Urinary bladder (tissue), 4 donors: ENCODE data around the gene ZKSCAN1. TPM values are rescaled to one million over a fixed set of nuclear protein-coding genes. Genes with fewer than 3 reads are reported as not detected.

ENCODE experiments used
- DNase-seq: peaks from one replicate; pipeline ENCODE4 v3.0.0-alpha.2; 2015; ENCODE audit errors: extremely low spot score
- H3K27ac ChIP-seq: one replicate; pipeline ENCODE4 v1.5.1; 2013; ENCODE audit warnings: low read depth, mild to moderate bottlenecking, moderate library complexity
- H3K36me3 ChIP-seq: one replicate; pipeline ENCODE4 v1.6.1; 2013; ENCODE audit warnings: mild to moderate bottlenecking, moderate library complexity; ENCODE audit not compliant: insufficient read depth
- H3K4me1 ChIP-seq: one replicate; pipeline ENCODE4 v1.6.1; 2013; ENCODE audit warnings: mild to moderate bottlenecking, moderate library complexity; ENCODE audit not compliant: insufficient read depth
- H3K4me3 ChIP-seq: one replicate; pipeline ENCODE4 v1.5.1; 2013; ENCODE audit warnings: low read depth, low read length
- WGBS: extraction: QIAGEN DNeasy Blood & Tissue Kit; methylation state at CpG from one replicate; pipeline ENCODE4 v1.1.7; 2013; 5-methylcytosine and 5-hydroxymethylcytosine counted together
- polyA plus RNA-seq: library from polyadenylated mRNA; stranded (reverse); fragments of 200-250 nt; gene quantifications from one replicate; pipeline ENCODE4 v1.2.3, GENCODE V29; 2013
- total RNA-seq: library from RNA; depleted of rRNA; stranded (reverse); fragments of >200 nt; gene quantifications from one replicate; pipeline ENCODE4 v1.2.3, GENCODE V29; 2014
- donor health status: healthy with polysubstance abuse.
- donor health status: healthy.

ZKSCAN1 gene
- total and polyA plus RNA-seq, 2 donors, result 14.3 to 51.5 TPM

DNA sequence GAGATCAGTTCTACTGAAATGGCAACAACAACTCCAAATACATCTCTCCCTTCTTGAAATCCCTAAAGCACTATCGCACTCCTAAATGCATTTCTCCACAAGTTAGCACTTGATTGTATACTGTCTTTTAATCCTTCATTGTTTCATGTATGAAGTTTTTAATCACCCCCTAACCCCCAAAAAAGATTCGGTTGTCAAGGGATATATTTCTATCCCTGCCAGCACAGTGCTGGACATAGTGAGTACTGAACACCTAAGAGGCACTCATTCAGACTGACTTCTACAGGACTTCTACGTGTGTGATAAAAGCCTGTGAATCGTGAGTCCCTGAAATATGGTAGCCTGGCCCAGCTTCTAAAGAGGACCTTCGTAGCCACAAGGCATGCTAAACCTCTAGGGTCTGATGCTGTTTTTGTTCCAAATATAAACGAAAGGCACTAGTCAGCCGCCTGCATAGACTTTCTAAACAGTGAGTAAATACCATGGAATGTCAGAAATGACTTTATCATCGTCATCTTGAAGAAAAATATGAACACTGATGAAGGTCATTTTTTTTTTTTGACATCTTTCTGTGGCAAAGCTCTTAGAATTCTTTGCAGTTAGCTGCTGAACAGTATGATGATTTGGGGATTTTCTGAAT lies 19.6 kb downstream of the ZKSCAN1 start:
- 79% methylated on average over 8 of the region's 8 CpGs for WGBS
- DNase-seq, result no peak
- Histone ChIP-seq H3K4me1 (no peaks in the 10 kb centered on the region), H3K4me3 (no peak overlapping the region), H3K27ac (no peak overlapping the region), H3K36me3 (peaks cover 7% of the 10 kb centered on the region)

DNA sequence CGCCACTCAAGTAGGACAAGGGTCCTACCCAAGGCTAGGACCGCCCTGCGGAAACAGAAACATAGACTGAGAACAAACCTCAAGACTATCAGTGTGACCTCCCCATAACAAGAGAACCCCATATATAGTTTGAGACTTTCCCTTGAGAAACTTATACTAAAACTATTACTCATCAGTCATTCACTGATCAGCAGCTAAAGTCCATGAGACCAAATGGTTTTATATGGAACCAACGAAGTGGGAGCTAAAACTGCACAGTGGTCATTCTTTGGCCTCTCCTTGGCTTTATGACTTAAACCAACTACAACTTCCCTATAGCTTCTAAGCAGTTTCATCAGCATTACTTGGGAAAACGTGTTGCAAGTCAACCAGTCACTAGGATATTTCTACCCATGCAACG lies 20.5 kb downstream of the ZKSCAN1 start:
- DNase-seq, result no peak
- Histone ChIP-seq H3K36me3 (peaks cover 7% of the 10 kb centered on the region), H3K27ac (no peak overlapping the region), H3K4me3 (no peak overlapping the region), H3K4me1 (no peaks in the 10 kb centered on the region)
- 89% methylated on average over 6 of the region's 6 CpGs for WGBS

DNA sequence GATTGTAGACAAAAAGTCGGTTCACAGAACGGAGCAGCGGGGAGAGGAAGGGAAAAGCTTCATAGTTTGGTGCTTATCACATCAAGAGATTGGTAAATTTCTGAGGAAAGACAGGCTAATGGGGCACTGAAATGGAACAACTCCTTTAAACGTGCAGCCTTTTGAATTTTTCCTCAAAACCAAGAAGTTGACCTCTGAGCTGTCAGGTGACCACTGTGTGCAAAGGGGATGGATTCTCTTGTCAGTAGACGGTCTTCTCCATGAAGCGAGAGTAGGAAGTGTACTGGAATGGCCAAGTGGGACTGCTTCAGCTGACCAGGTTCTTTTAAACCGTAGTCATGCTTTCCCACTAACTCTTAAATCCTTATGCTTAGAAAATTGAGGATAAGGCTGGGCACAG lies 22.9 kb downstream of the ZKSCAN1 start:
- no peak overlapping the region for H3K4me3 ChIP-seq
- 95% methylated on average over 7 of the region's 7 CpGs for WGBS
- H3K27ac ChIP-seq, result no peak overlapping the region
- H3K4me1 ChIP-seq, result no peaks in the 10 kb centered on the region
- peaks cover 4% of the 10 kb centered on the region for H3K36me3 ChIP-seq
- no peak for DNase-seq

DNA sequence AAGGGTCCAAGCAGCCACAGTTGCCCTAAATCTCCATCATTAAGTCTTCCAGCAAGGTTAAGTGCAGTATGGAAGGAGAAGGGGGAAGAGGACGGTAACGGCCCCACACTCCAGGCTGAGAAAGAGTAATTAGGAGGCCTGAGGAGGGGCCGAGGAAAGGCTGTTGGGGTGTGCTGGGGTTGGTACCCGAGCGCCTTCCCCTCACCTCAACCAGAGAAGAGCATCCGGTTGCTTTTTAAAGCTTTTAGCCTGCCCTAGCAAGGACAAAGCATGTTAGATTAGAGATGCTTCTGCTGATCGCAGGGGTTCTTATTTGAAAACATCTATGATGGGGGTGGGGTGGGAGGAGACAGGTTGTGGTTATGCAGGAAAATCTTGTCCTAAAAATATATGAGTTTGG lies 25.2 kb downstream of the ZKSCAN1 start:
- 63% methylated on average over 7 of the region's 7 CpGs for WGBS
- H3K27ac ChIP-seq, result no peak overlapping the region
- H3K4me1 ChIP-seq, result no peaks in the 10 kb centered on the region
- H3K4me3 ChIP-seq, result no peak overlapping the region
- DNase-seq, result no peak
- no peaks in the 10 kb centered on the region for H3K36me3 ChIP-seq

DNA sequence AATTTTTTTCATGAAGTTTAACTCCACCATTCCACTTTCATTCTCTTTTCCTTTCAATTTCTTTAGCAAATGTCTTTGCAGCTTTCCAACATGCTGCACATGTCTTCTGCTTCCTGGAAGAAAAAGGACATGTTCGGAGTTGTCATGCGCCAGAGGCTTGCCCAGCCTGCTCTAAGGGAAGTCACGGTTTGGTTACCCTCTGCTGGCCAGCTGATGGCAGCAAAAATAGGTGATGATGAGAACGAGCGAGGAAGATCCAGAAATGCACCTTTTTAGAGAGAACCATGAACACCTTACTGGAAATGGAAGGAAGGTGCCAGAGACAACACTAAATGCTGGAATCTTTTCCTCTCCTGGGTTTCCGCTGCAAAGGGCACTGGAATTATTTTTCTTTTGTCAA lies 29.3 kb downstream of the ZKSCAN1 start:
- WGBS, result 65% methylated on average over 6 of the region's 6 CpGs
- no peak overlapping the region for H3K4me3 ChIP-seq
- no peaks in the 10 kb centered on the region for H3K36me3 ChIP-seq
- no peak for DNase-seq
- H3K27ac ChIP-seq, result no peak overlapping the region
- no peaks in the 10 kb centered on the region for H3K4me1 ChIP-seq

DNA sequence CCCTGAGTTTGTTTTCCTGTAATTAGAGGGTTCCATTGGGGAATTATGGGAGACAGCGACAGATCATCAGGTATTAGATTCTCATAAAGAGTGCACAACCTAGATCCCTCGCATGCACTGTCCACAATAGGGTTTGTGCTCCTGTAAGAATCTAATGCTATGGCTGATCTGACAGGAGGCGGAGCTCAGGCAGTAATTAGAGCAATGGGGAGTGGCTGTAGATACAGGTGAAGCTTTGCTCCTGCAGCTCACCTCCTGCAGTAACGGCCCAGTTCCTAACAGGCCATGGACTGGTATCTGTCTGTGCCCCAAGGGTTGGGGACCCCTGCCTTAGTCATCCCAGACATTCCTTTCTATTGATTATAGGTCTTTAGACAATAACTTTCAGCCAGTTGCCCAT lies 33.3 kb downstream of the ZKSCAN1 start:
- H3K27ac ChIP-seq, result no peak overlapping the region
- WGBS, result 92% methylated on average over 4 of the region's 4 CpGs
- H3K4me1 ChIP-seq, result no peaks in the 10 kb centered on the region
- H3K36me3 ChIP-seq, result no peaks in the 10 kb centered on the region
- no peak for DNase-seq
- H3K4me3 ChIP-seq, result no peak overlapping the region

DNA sequence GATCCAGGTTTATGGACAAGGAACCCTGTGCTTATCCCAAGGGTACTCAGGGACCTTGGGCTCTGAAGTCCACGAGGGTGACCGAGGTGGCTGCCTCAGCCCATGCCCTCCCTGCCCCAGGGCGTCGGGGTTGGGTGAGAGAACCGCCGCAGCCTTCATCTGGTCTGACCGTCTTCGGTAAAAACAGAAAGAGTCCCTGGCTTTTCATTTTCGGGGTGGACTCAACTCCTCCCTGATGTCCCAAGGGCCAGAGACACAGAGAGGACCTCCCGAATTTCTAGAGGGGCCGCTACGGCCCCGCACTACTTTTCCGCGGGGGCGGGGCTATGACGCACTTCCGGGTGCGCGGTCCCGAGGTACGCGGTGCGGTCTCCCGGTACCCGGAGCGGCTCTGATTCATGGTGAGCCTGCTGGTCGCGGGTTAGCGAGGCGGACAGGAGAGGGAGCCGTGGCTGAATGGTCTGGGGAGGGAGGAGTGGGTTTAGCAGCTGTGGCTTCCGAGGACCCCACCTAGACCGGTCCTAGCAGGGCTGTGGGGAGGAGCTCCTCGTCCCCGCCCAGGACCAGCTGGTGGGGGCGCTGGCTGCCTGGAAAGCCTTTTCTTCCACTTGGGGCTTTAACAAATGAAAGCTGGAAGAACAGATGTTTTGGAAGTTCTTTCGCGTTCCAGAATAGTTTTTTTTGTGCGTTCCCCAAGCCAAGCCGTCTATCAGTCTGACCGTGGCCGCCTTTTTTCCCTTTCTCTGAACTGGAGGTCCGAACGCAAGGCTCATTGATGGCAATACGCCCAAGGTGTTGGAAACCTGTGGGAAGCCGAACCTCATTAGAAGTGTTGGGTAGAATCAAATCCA lies 34.3 kb downstream of the ZKSCAN1 start, which contains the start of gene ZSCAN21:
Gene ZSCAN21 (plus strand): TSS at position 334 of the 851 bp plus-strand sequence. CDS start 7,233 bp downstream, outside the sequence.
- Histone ChIP-seq H3K27ac (peak within 1 kb of the TSS; percentile 99), H3K36me3 (no peaks in the 10 kb centered on the region), H3K4me3 (peak within 1 kb of the TSS; percentile 50), H3K4me1 (no peaks in the 10 kb centered on the region)
- DNase-seq, result peak; percentile 68
- under 1% methylated on average over 47 of the region's 47 CpGs for WGBS

DNA sequence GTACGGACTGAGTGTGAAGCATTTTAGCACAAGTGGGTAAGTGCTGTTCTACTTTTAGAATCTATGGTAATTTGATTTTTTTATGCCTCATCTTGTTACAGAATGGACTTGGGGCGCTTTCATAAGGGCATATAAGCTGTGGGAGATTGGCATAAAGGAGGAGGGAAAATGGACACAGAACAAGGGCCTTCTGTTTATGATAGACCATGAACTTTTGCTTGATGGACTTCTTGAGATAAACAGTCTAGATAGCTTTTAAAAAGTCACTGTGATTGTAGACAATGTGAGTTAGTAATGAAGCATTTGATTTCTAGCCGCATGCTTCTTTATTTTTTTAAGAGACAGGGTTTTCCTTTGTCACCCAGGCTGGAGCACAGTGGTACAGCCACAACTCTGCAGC lies 36.2 kb downstream of the ZKSCAN1 start:
- DNase-seq, result no peak
- H3K36me3 ChIP-seq, result no peaks in the 10 kb centered on the region
- no peaks in the 10 kb centered on the region for H3K4me1 ChIP-seq
- WGBS, result 87% methylated on average over 3 of the region's 3 CpGs
- H3K27ac ChIP-seq, result no peak overlapping the region
- no peak overlapping the region for H3K4me3 ChIP-seq

DNA sequence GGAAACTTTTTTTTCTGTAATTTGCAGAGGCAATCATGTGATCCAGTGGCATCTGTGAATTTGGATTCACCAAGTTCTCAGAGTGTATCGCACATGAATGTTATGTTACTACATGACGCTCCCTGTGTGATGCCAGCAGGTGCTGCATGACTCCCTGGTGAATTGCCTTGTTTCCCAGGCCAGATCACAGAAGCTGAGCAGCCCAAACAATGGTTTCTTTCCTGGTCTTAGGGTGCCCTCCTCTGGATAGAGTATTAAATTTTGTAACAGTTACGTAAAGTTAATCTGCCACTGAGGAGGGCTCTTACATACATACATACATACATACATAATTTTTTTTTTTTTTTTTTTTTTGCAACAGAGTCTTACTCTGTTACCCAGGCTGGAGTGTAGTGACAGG lies 37.8 kb downstream of the ZKSCAN1 start:
- peak; percentile 31 for DNase-seq
- 56% methylated on average over 3 of the region's 3 CpGs for WGBS
- Histone ChIP-seq H3K4me3 (no peak overlapping the region), H3K36me3 (no peaks in the 10 kb centered on the region), H3K4me1 (no peaks in the 10 kb centered on the region), H3K27ac (no peak overlapping the region)

DNA sequence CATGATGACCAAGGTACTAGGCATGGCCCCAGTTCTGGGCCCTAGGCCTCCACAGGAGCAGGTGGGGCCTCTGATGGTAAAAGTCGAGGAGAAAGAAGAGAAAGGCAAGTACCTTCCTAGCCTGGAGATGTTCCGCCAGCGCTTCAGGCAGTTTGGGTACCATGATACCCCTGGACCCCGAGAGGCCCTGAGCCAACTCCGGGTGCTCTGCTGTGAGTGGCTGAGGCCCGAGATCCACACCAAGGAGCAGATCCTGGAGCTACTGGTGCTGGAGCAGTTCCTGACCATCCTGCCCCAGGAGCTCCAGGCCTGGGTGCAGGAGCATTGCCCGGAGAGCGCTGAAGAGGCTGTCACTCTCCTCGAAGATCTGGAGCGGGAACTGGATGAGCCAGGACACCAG lies 41.6 kb downstream of the ZKSCAN1 start:
- H3K36me3 ChIP-seq, result no peaks in the 10 kb centered on the region
- no peak overlapping the region for H3K4me3 ChIP-seq

DNA sequence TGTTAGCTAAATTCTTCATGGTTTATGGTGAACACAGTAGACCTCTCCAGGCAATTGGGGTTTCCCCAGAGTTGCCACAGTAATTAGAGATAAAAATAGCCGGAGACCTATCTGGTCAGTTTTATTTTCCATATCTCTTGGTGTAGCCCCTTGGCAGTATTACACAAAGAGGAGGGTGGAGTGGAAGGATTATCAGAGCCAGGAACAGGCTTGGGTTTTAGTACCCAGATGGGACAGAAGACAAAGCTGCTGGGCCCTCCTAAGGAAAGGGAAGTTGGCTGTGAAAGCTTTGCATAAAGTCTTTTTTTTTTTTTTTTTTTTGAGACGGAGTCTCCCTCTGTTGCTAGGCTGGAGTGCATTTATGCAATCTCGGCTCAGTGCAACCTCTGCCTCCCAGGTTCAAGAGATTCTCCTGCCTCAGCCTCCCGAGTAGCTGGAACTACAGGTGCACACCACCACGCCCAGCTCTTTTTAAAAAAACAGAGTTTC lies 43.9 kb downstream of the ZKSCAN1 start:
- Histone ChIP-seq H3K27ac (no peak overlapping the region), H3K36me3 (no peaks in the 10 kb centered on the region), H3K4me1 (no peaks in the 10 kb centered on the region), H3K4me3 (no peak overlapping the region)
- DNase-seq, result no peak
- WGBS, result 93% methylated on average over 5 of the region's 5 CpGs

More for the DNA sequence above, 41.6 kb downstream of the ZKSCAN1 start:
- no peak overlapping the region for H3K27ac ChIP-seq
- WGBS, result 95% methylated on average over 10 of the region's 10 CpGs
- no peaks in the 10 kb centered on the region for H3K4me1 ChIP-seq
- no peak for DNase-seq

DNA sequence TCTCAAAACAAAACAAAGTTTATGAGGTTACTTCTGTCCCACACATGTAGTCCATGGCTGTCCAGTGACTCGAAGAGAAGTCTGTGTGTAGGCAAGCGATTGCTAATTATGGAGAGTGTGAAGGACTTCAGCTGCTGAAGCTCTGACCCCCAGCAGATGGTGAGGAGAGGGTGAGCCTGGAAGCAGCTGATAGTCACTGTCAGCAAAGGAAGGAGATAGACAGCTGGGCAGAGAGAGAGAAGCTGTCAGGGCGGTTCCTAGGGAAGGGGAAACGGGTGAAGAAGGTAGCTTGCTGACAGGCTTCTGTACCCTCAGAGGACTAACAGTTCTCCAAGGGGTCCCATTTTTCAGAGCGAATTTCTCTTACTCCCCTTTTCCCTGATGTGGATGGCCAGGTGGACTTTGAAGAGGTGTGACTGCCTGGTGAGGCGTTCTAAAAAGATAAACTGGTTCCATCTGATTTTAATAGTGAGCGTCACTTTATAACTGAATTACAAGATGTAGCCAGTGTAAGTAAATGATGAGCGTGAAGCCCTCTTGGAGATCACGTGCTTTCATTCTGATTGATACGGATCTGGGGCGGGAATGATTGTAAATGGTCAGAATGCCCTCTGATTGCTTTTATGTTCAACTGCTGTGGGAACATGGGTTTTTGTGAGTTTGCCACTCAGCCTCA lies 46.3 kb downstream of the ZKSCAN1 start:
- DNase-seq, result no peak
- Histone ChIP-seq H3K36me3 (peaks cover 3% of the 10 kb centered on the region), H3K4me3 (no peak overlapping the region), H3K4me1 (peaks cover 2% of the 10 kb centered on the region), H3K27ac (no peak overlapping the region)
- 96% methylated on average over 11 of the region's 11 CpGs for WGBS

DNA sequence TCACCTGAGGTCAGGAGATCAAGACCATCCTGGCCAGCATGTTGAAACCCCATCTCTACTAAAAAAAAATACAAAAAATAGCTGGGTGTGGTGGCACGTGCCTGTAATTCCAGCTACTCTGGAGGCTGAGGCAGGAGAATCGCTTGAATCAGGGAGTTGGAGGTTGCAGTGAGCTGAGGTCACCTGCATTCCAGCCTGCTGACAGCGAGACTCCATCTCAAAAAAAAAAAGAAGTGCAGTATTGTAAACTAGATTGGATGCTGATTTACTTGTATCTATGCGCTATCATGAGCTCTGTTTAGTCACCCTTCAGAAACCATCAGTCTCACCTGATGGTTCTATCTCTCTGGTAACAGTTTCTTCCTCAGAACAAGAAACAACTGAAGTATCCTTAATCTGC lies 48.0 kb downstream of the ZKSCAN1 start:
- Histone ChIP-seq H3K27ac (no peak overlapping the region), H3K4me1 (peaks cover 2% of the 10 kb centered on the region), H3K4me3 (no peak overlapping the region), H3K36me3 (peaks cover 3% of the 10 kb centered on the region)
- DNase-seq, result no peak
- 94% methylated on average over 4 of the region's 4 CpGs for WGBS
